Parathyroid adenoma (tissue), 2 donors: ENCODE results near the gene KLF14.

Experiments used
- H2AFZ ChIP-seq: fragments of 300-600 bp; sonication (generic); one replicate; pipeline ENCODE4 v1.7.0; 2017; ENCODE audit warnings: antibody characterized with exemption, mild to moderate bottlenecking
- H3K27ac ChIP-seq: fragments of 300-600 bp; sonication (generic); one replicate; pipeline ENCODE4 v1.7.0; 2017
- H3K27me3 ChIP-seq: fragments of 300-600 bp; sonication (generic); one replicate; pipeline ENCODE4 v1.7.0; 2017; ENCODE audit warnings: low read length; ENCODE audit not compliant: control insufficient read depth, insufficient read depth
- H3K36me3 ChIP-seq: fragments of 300-600 bp; sonication (generic); one replicate; pipeline ENCODE4 v1.7.0; 2017; ENCODE audit warnings: low read length; ENCODE audit not compliant: control insufficient read depth, insufficient read depth
- H3K4me1 ChIP-seq: fragments of 300-600 bp; sonication (generic); one replicate; pipeline ENCODE4 v1.7.0; 2017; ENCODE audit warnings: control low read depth
- H3K4me2 ChIP-seq: fragments of 300-600 bp; sonication (generic); one replicate; pipeline ENCODE4 v1.7.0; 2017; ENCODE audit warnings: low read length
- H3K4me3 ChIP-seq: fragments of 300-600 bp; sonication (generic); one replicate; pipeline ENCODE4 v1.7.0; 2017; ENCODE audit warnings: low read depth, low read length
- H3K79me2 ChIP-seq: fragments of 300-600 bp; sonication (generic); one replicate; pipeline ENCODE4 v1.7.0; 2017; ENCODE audit warnings: control low read depth
- H3K9ac ChIP-seq: fragments of 300-600 bp; sonication (generic); one replicate; pipeline ENCODE4 v1.7.0; 2017; ENCODE audit warnings: mild to moderate bottlenecking
- H3K9me3 ChIP-seq: fragments of 300-600 bp; sonication (generic); one replicate; pipeline ENCODE4 v1.7.0; 2017; ENCODE audit warnings: low read length; ENCODE audit not compliant: control insufficient read depth
- CTCF ChIP-seq: fragments of 300-600 bp; sonication (generic); IDR thresholded peaks from one replicate; pipeline ENCODE4 v1.7.0; 2017; ENCODE audit warnings: antibody characterized with exemption, mild to moderate bottlenecking
- donor health status: primary hyperparathyroidism.

Gene KLF14

GRCh38 chr7:130734815-130735716, 1.1 kb upstream of the KLF14 start:
- no peak for TF ChIP-seq CTCF
- H3K79me2 ChIP-seq = no peaks in the 10 kb centered on the region
- peaks cover 7% of the 10 kb centered on the region for H3K9me3 ChIP-seq
- peaks cover 6% of the 10 kb centered on the region for H3K36me3 ChIP-seq
- H3K27me3 ChIP-seq = peaks cover 4% of the 10 kb centered on the region
- H3K9ac ChIP-seq = no peak overlapping the region
- peak overlapping the region; percentile 48 for H3K4me2 ChIP-seq
- peak overlapping the region; percentile 38 for H3K4me3 ChIP-seq
- no peak overlapping the region for H2AFZ ChIP-seq
- H3K27ac ChIP-seq = no peak overlapping the region
- H3K4me1 ChIP-seq = no peaks in the 10 kb centered on the region

- Histone ChIP-seq H3K27me3 (peaks cover 4% of the 10 kb centered on the region), H3K4me3 (no peak overlapping the region), H3K9ac (no peak overlapping the region)
Observed at GRCh38 chr7:130732980-130733930, 752 bp downstream of the KLF14 start.

GRCh38 chr7:130723784-130724183, 10.2 kb downstream of the KLF14 start:
- H3K9ac ChIP-seq = no peak overlapping the region
- no peaks in the 10 kb centered on the region for H3K9me3 ChIP-seq
- H2AFZ ChIP-seq = no peak overlapping the region
- H3K79me2 ChIP-seq = no peaks in the 10 kb centered on the region
- no peaks in the 10 kb centered on the region for H3K36me3 ChIP-seq
- H3K4me1 ChIP-seq = no peaks in the 10 kb centered on the region
- no peaks in the 10 kb centered on the region for H3K27me3 ChIP-seq
- H3K4me3 ChIP-seq = no peak overlapping the region
- no peak for TF ChIP-seq CTCF
- no peak overlapping the region for H3K4me2 ChIP-seq
- H3K27ac ChIP-seq = no peak overlapping the region

More at GRCh38 chr7:130732980-130733930, 752 bp downstream of the KLF14 start:
- H2AFZ ChIP-seq = no peak overlapping the region
- no peak overlapping the region for H3K4me2 ChIP-seq
- peaks cover 6% of the 10 kb centered on the region for H3K36me3 ChIP-seq
- peaks cover 7% of the 10 kb centered on the region for H3K9me3 ChIP-seq
- H3K79me2 ChIP-seq = no peaks in the 10 kb centered on the region
- H3K27ac ChIP-seq = no peak overlapping the region
- no peaks in the 10 kb centered on the region for H3K4me1 ChIP-seq
- TF ChIP-seq CTCF = no peak

- H3K4me1 ChIP-seq = no peaks in the 10 kb centered on the region
- no peaks in the 10 kb centered on the region for H3K79me2 ChIP-seq
- no peak overlapping the region for H3K9ac ChIP-seq
- H3K4me3 ChIP-seq = no peak overlapping the region
- no peak overlapping the region for H2AFZ ChIP-seq
- no peak overlapping the region for H3K4me2 ChIP-seq
- no peaks in the 10 kb centered on the region for H3K27me3 ChIP-seq
- TF ChIP-seq CTCF = peak; percentile 68
- no peaks in the 10 kb centered on the region for H3K36me3 ChIP-seq
- no peak overlapping the region for H3K27ac ChIP-seq
- no peaks in the 10 kb centered on the region for H3K9me3 ChIP-seq
Observed at GRCh38 chr7:130721486-130722277, 12.3 kb downstream of the KLF14 start.
